Stimulated activated CD8-positive, alpha-beta memory T cell treated with anti-CD3 and anti-CD28 coated beads, Interleukin-7, amount 100 ng/mL, for 48 hours (primary cell): Measurements from ENCODE around the gene NOP56.

Source experiments
- DNase-seq, 2 donors: peaks; one replicate each; pipeline ENCODE4 v3.0.0-alpha.2; 2020; ENCODE audit warnings: low read depth in 1 of 2; ENCODE audit errors: extremely low read depth in 1 of 2

The NOP56 gene, protein sequence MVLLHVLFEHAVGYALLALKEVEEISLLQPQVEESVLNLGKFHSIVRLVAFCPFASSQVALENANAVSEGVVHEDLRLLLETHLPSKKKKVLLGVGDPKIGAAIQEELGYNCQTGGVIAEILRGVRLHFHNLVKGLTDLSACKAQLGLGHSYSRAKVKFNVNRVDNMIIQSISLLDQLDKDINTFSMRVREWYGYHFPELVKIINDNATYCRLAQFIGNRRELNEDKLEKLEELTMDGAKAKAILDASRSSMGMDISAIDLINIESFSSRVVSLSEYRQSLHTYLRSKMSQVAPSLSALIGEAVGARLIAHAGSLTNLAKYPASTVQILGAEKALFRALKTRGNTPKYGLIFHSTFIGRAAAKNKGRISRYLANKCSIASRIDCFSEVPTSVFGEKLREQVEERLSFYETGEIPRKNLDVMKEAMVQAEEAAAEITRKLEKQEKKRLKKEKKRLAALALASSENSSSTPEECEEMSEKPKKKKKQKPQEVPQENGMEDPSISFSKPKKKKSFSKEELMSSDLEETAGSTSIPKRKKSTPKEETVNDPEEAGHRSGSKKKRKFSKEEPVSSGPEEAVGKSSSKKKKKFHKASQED

GRCh38 chr20:2651772-2652723, at the start of gene NOP56:
Gene NOP56, plus strand, starts transcription at chr20:2652632. Its CDS starts 29 bp downstream, at chr20:2652661.
- peak; percentile 82 to 89 for DNase-seq

- no peak for DNase-seq
Measured at GRCh38 chr20:2602746-2603145, 49.7 kb upstream of the NOP56 start.

- DNase-seq, result no peak
Measured at GRCh38 chr20:2603816-2604505, 48.5 kb upstream of the NOP56 start.

DNA sequence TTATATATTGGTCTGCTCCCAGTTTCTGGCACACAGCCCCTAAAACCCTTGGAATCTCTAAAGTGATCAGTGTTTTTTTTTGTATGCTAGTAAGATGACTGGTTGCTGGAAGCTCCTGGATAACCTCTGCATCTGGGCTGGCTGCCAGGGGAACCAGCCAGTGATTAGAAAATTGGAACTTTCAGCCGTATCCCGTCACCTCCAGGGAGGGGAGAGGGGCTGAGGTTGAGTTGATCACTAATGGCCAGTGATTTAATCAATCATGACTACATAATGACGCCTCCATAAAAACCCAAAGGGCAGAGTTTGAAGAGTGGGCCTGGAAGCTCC, 48.0 kb upstream of the NOP56 start:
- DNase-seq, result no peak

GRCh38 chr20:2606507-2607006, 45.9 kb upstream of the NOP56 start:
- DNase-seq, result no peak

DNA sequence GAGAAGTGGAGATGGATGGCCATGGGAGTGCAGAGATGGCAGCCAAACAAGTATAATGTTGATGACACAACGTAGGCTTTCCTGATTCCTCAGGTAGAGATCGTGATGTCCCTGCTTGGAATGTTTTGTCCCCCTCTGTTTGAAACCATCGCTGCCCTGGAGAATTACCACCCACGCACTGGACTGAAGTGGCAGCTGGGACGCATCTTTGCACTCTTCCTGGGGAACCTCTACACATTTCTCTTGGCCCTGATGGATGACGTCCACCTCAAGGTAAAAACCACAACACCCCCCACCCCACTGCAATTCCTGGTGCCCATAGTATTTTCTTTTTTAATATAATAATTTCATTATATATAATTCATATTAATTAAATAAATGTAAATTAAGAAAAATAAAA, 42.1 kb upstream of the NOP56 start:
- DNase-seq, result no peak

DNA sequence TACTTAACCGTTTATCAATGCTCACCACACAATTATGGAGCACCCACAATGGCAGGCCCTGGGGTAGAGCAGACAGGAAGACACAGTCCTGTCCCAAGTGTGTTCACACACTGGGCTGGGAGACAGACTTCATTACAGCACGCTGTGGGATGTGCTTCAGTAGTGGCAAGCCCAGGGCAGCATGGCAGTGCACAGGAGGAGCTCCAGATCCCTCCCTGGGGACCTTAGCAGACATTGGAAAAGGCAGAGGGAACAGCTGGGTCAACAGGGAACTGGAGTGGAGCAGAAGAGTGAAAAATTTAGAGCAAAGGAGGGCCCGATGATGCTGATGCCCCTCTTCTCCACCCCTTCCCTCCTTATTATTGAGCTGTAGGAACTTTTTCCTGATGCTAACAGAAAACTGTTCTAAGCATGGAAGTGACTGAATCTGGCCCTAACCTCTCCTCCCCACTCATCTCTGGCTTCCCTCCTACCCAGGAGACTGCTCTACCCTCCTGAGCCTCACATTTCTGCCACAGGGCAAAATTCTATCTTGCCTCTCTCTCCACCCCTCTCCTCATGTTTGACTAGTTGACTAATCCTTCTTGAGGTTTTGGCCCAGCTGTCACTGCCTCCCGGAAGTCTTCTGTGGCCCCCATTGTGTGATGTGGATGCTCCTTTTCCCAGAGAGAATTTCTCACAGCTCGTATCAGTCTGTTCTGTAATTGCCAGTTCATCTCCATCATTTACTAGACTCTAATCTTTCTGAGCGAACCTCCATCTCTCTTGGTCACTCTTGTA, 41.3 kb upstream of the NOP56 start:
- no peak for DNase-seq

DNA sequence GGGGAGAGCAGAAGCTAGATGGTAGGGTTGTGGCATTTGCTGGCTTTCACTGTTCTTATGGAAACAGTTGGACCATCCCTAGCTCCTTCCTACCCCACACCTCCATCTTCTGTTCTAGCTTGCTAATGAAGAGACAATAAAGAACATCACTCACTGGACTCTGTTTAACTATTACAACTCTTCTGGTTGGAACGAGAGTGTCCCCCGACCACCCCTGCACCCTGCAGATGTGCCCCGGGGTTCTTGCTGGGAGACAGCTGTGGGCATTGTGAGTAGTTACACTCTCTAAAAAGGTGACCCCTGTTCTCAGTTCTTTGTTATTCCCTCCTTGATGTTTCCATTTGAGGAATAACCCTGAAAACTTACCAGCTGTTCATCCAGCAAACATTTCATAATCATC, 40.4 kb upstream of the NOP56 start:
- DNase-seq, result no peak

- DNase-seq, result no peak
Measured at GRCh38 chr20:2616634-2617033, 35.8 kb upstream of the NOP56 start.

- no peak for DNase-seq
Measured at GRCh38 chr20:2617099-2617714, 35.2 kb upstream of the NOP56 start.

- no peak for DNase-seq
Measured at GRCh38 chr20:2618815-2619214, 33.6 kb upstream of the NOP56 start.

GRCh38 chr20:2619337-2619736, 33.1 kb upstream of the NOP56 start:
- DNase-seq, result no peak

DNA sequence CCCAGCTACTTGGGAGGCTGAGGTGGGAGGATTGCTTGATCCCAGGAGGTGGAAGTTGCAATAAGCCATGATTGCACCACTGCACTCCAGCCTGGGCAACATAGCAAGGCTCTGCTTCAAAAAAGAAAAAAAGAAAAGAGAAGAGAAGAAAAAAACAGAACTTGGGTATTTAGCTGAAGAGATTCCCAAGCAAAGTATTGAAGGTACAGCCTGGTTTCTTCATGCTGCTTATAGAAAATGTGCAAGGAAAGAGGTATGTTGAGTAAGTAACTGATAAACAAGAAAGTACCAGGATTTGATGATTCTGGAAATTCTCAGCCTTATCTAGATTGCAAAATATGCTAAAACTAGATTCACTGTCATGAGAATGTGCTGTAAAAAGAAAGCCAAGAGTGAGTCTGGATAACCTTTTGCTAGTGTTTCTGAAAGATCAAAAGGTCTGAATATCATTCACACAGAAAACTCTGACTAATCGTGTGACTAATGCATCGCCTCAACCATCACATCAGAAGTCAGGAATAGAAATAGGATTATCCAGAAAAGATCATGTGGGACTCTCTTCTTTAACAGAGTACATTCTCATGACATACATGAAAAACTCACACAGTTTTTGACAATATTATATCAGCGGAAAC, 32.4 kb upstream of the NOP56 start:
- no peak for DNase-seq

- no peak for DNase-seq
Measured at GRCh38 chr20:2624190-2624589, 28.2 kb upstream of the NOP56 start.

- DNase-seq, result no peak
Measured at GRCh38 chr20:2625062-2625461, 27.4 kb upstream of the NOP56 start.

DNA sequence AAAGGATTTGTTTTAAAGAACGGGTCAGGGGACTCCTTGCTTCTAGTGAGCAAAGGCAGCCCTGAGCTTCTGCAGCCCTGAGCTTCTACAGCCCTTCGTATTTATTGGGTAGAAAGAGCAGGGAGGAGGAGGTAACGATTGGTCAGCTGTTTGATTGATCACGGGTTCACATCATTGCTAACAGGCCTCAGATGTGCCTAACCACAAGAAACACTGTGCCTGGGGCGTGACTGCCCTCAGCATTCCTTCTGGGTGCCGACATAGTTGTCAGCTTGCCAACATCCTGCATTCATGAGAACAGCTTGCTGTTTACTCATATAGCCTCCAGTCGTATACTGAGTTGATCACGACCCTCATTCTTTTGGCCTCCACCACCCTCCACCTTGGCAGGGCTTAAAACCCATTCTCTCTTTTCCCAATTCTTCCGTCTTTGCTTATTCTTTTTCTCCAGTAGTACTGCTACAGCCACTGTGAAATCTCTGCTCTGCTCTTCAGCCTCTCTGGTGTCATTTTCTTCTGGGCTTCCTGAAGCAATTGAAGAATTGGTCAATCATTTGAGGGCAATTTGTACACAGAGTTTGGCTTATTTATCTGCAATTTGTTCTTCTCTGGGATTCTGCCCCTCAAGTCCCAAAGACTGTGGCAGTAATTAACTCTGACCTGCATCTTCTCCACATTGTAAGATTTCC, 25.4 kb upstream of the NOP56 start:
- no peak for DNase-seq

- DNase-seq, result no peak
Measured at GRCh38 chr20:2631228-2631627, 21.2 kb upstream of the NOP56 start.

- DNase-seq, result no peak
Measured at GRCh38 chr20:2633381-2633780, 19.1 kb upstream of the NOP56 start.

DNA sequence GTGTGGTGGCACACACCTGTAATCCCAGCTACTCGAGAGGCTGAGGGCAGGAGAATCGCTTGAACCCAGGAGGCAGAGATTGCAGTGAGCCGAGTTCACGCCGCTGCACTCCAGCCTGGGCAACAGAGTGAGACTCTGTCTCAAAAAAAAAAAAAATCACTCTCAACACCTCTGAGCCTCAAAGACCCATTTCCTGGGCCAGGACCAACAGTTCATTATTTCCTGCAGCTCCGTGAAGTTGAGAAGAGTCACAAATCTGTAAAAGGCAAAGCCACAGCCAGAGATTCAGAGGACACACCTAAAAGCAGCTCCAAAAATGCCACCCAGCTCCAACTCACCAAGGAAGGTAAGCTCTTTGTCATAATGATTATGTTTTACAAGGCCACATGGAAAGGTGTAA, 15.2 kb upstream of the NOP56 start:
- no peak for DNase-seq
